Right lobe of liver (tissue), 4 donors: ENCODE measurements around the gene LRMDA.

Experiments
- CTCF ChIP-seq, 4 donors: fragments of 200-600 bp in 3 of 4; fragments of 450-650 bp in 1 of 4; IDR thresholded peaks; one replicate each; pipeline versions ENCODE4 v1.5.1 to v1.8.0; 2016 to 2022; ENCODE audit warnings: antibody characterized with exemption in 4 of 4, mild to moderate bottlenecking in 2 of 4
- POLR2A ChIP-seq: fragments of 450-650 bp; IDR thresholded peaks from one replicate; pipeline ENCODE4 v1.6.1; 2017; ENCODE audit warnings: antibody characterized with exemption, mild to moderate bottlenecking
- donor health status: DM: no; HTN: no; CAD: no.
- donor health status: DM: no; HTN: no; CAD: no.
- donor health status: DM: no; HTN: yes; CAD: no.

DNA sequence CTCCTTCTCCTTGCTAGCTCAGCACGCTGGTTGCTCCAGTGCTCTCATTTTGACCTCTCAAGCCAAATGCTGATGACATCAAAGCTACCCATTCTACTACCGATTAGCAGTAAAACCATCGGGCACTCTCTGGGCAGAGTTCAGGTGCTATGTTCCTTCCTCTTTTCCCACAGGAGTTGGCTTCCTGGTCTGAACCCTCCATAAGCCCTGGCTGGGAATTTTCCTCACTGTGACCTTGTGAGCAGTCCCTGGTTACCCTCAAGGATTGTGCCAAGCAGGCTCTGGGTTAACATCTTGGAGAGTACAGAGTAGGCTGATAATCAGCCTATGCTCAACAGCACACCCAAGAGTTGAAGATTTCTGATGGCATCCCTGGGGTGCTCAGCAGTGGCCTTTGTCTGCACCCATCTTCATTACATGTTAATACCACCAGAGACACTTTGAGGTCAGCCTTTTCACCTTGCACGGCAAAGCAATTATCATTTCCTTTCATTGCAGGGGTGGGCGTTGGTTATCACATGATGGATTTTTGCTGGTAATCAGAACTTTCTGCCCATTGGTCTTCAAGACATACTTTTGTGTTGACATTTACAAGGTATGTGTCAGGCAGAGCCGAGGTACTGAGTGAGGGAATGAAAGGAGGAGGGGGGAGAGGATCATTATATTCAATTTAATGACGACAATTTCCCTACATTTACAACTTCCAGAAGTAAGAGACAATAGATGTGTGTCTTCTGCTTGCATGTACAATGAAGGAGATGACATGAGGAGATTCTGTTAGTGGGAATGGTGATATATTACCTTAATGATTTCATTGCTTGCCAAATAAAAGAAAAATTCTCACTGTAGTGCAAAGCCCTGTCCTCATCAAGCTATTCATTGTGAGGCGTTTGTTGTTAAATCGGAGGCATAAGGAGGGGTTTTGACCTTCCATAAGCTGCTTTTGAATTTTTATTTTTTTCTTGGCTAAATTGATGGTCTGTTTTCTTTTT lies 452.0 kb downstream of the LRMDA start:
- TF ChIP-seq CTCF (IDR thresholded peaks at IDR 0.05) (no peak), POLR2A (no peak)
